GM23338 (cell line): ENCODE measurements around the gene DNAJC8. TPM values are rescaled to one million over a fixed set of nuclear protein-coding genes. Genes with fewer than 3 reads are reported as not detected.

Source experiments
- ATAC-seq: fragments of 200-7000 bp; cut with Tn5 transposase; 3 replicates; pipeline ENCODE4 v1.9.1; 2020
- DNase-seq: peaks from one replicate; pipeline ENCODE4 v3.0.0-alpha.2; 2015; ENCODE audit warnings: low spot score
- H2AFZ ChIP-seq: fragments of 200-600 bp; sonication (generic); 2 replicates; pipeline ENCODE4 v1.8.0; 2016; ENCODE audit warnings: antibody characterized with exemption, mild to moderate bottlenecking, moderate library complexity
- H3F3A ChIP-seq: fragments of 200-600 bp; sonication (generic); replicated peaks from 2 replicates; pipeline ENCODE4 v1.8.0; 2017; ENCODE audit warnings: antibody characterized with exemption, mixed run types, low read depth
- H3K27ac ChIP-seq: fragments of 200-600 bp; sonication (generic); 2 replicates; pipeline ENCODE4 v1.6.1; 2016; ENCODE audit warnings: low read depth
- H3K27me3 ChIP-seq: fragments of 200-600 bp; sonication (generic); 2 replicates; pipeline ENCODE4 v1.8.0; 2016; ENCODE audit warnings: mild to moderate bottlenecking, mixed run types, moderate library complexity; ENCODE audit not compliant: insufficient read depth
- H3K36me3 ChIP-seq: fragments of 200-600 bp; sonication (generic); 2 replicates; pipeline ENCODE4 v1.8.0; 2016; ENCODE audit warnings: mild to moderate bottlenecking; ENCODE audit not compliant: insufficient read depth
- H3K4me1 ChIP-seq: fragments of 200-600 bp; sonication (generic); 2 replicates; pipeline ENCODE4 v1.8.0; 2016; ENCODE audit warnings: mild to moderate bottlenecking, moderate library complexity; ENCODE audit not compliant: insufficient read depth
- H3K4me2 ChIP-seq: fragments of 200-600 bp; sonication (generic); 2 replicates; pipeline ENCODE4 v1.7.1; 2017; ENCODE audit warnings: mixed run types
- H3K4me3 ChIP-seq: fragments of 200-600 bp; sonication (generic); 2 replicates; pipeline ENCODE4 v1.6.1; 2016; ENCODE audit warnings: mixed run types
- H3K79me2 ChIP-seq: fragments of 200-600 bp; sonication (generic); replicated peaks from 2 replicates; pipeline ENCODE4 v1.8.0; 2017; ENCODE audit warnings: mild to moderate bottlenecking; ENCODE audit not compliant: insufficient read depth
- H3K9me2 ChIP-seq: fragments of 200-600 bp; sonication (generic); 2 replicates; pipeline ENCODE4 v1.8.0; 2017; ENCODE audit not compliant: insufficient read depth
- H4K20me1 ChIP-seq: fragments of 200-600 bp; sonication (generic); replicated peaks from 2 replicates; pipeline ENCODE4 v1.8.0; 2017; ENCODE audit warnings: mild to moderate bottlenecking; ENCODE audit not compliant: insufficient read depth
- H3K27ac Mint-ChIP-seq: 2 replicates; pipeline ENCODE4 v1.8.0; 2020; ENCODE audit warnings: inconsistent platforms, mild to moderate bottlenecking, moderate library complexity, mixed read lengths
- H3K27me3 Mint-ChIP-seq: 3 replicates; pipeline ENCODE4 v1.8.0; 2022; ENCODE audit warnings: low read depth, mild to moderate bottlenecking, moderate library complexity, mixed read lengths, inconsistent platforms; ENCODE audit not compliant: insufficient read depth, poor library complexity
- H3K36me3 Mint-ChIP-seq: 3 replicates; pipeline ENCODE4 v1.8.0; 2021; ENCODE audit warnings: low read depth, mild to moderate bottlenecking, inconsistent platforms, moderate library complexity, mixed read lengths
- H3K4me1 Mint-ChIP-seq: 3 replicates; pipeline ENCODE4 v1.8.0; 2020; ENCODE audit warnings: mild to moderate bottlenecking, inconsistent platforms, mixed read lengths
- H3K4me3 Mint-ChIP-seq: 3 replicates; pipeline ENCODE4 v1.8.0; 2021; ENCODE audit warnings: moderate library complexity, mild to moderate bottlenecking, inconsistent platforms, mixed read lengths
- H3K9me3 Mint-ChIP-seq: 3 replicates; pipeline ENCODE4 v1.8.0; 2020; ENCODE audit warnings: moderate library complexity, mild to moderate bottlenecking, inconsistent platforms, mixed read lengths
- CREB1 ChIP-seq: fragments of 250-450 bp; sonication (Bioruptor Pico); IDR thresholded peaks from 2 replicates; pipeline ENCODE4 v1.5.0; 2020; ENCODE audit warnings: low read depth, mild to moderate bottlenecking, moderate library complexity
- EZH2 ChIP-seq: fragments of 200-600 bp; sonication (generic); IDR thresholded peaks from one replicate; pipeline ENCODE4 v1.8.0; 2017; ENCODE audit warnings: antibody characterized with exemption, mild to moderate bottlenecking, low read depth; ENCODE audit not compliant: unreplicated experiment
- EZH2phosphoT487 ChIP-seq: fragments of 200-600 bp; sonication (generic); IDR thresholded peaks from one replicate; pipeline ENCODE4 v1.8.1; 2018; ENCODE audit warnings: antibody characterized with exemption; ENCODE audit not compliant: unreplicated experiment
- JUNB ChIP-seq: IDR thresholded peaks from one replicate; pipeline ENCODE4 v1.6.1; 2016; ENCODE audit warnings: antibody characterized with exemption; ENCODE audit not compliant: unreplicated experiment
- NANOG ChIP-seq: IDR thresholded peaks from 2 replicates; pipeline ENCODE4 v1.6.1; 2016; ENCODE audit warnings: antibody characterized with exemption, borderline replicate concordance
- POLR2AphosphoS5 ChIP-seq: IDR thresholded peaks from 2 replicates; pipeline ENCODE4 v1.6.1; 2016; ENCODE audit warnings: antibody characterized with exemption, low read depth
- STAT1 ChIP-seq: IDR thresholded peaks from one replicate; pipeline ENCODE4 v1.6.1; 2016; ENCODE audit warnings: antibody characterized with exemption; ENCODE audit not compliant: unreplicated experiment
- ZNF114 ChIP-seq: fragments of 250-450 bp; sonication (Bioruptor Pico); IDR thresholded peaks from 2 replicates; pipeline ENCODE4 v1.5.0; 2020; ENCODE audit warnings: mild to moderate bottlenecking, moderate library complexity
- ZNF331 ChIP-seq: fragments of 250-450 bp; sonication (Bioruptor Pico); IDR thresholded peaks from 2 replicates; pipeline ENCODE4 v1.5.0; 2020; ENCODE audit warnings: low read depth, mild to moderate bottlenecking, moderate library complexity
- polyA plus RNA-seq: library from polyadenylated mRNA; unstranded; fragments of >200 nt; fragmentation: Nextera tagmentation; extraction: Ambion mirVana; gene quantifications from 2 replicates; pipeline ENCODE4 v1.2.1, GENCODE V29; 2016
- total RNA-seq: library from RNA; depleted of rRNA; stranded (reverse); fragments of >200 nt; shearing (Covaris generic); gene quantifications from 2 replicates; pipeline ENCODE4 v1.2.3, GENCODE V29; 2014
- TF ChIP-seq, protein P1 (sequence below): IDR thresholded peaks from one replicate; pipeline ENCODE4 v1.6.1; 2018; ENCODE audit warnings: antibody characterized with exemption; ENCODE audit not compliant: unreplicated experiment
- TF ChIP-seq, protein P2 (sequence below): IDR thresholded peaks from 2 replicates; pipeline ENCODE4 v1.6.1; 2016; ENCODE audit warnings: antibody characterized with exemption
- TF ChIP-seq, protein P3 (sequence below): fragments of 250-450 bp; sonication (Bioruptor Pico); IDR thresholded peaks from 2 replicates; pipeline ENCODE4 v1.5.0; 2020; ENCODE audit warnings: mild to moderate bottlenecking, moderate library complexity
- TF ChIP-seq, protein P4 (sequence below), 2 experiments: fragments of 200-600 bp in 1 of 2; sonication (generic) in 1 of 2; conservative IDR thresholded peaks; 2 replicates each; pipeline versions ENCODE4 v1.5.1 to v1.6.1; 2016 to 2017; ENCODE audit warnings: antibody characterized with exemption in 2 of 2, low read depth in 2 of 2, mild to moderate bottlenecking in 2 of 2, moderate library complexity in 1 of 2

The DNAJC8 gene
- total and polyA plus RNA-seq, 2 experiments from 2014 or later: 67.3 to 210 TPM

DNA sequence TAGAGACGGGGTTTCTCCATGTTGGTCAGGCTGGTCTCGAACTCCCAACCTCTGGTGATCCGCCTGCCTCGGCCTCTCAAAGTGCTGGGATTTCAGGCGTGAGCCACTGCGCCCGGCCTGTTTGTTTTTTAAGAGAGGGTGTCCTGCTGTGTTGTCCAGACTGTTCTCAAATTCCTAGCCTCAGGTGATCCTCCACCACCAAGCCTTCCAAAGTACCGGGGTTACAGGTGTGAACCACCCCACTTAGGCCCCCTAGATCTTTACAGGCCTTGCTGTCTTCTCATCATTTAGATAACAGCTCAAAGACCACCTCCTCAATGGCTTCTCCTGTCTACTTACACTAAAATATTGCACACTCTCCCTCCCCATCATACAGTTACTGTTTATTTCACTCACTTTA lies 32.7 kb upstream of the DNAJC8 start:
- Histone ChIP-seq H3K36me3 (peaks cover 11% of the 10 kb centered on the region), H3K4me3 (peak overlapping the region; percentile 35; the same call in 1 of the 2 replicates), H3K4me1 (peaks cover 63% of the 10 kb centered on the region), H3K79me2 (peaks cover 99% of the 10 kb centered on the region), H3K4me2 (peak overlapping the region; percentile 75), H3K27ac (peak overlapping the region; percentile 42; the same call in 1 of the 2 replicates), H4K20me1 (peaks cover 74% of the 10 kb centered on the region), H3K27me3 (no peaks in the 10 kb centered on the region), H2AFZ (no peak overlapping the region), H3K9me2 (no peaks in the 10 kb centered on the region), H3F3A (peaks cover 15% of the 10 kb centered on the region; the same call in 1 of the 2 replicates)
- Mint-ChIP-seq H3K4me3 (peak overlapping the region; percentile 15; the same call in 2 of the 3 replicates), H3K9me3 (no peaks in the 10 kb centered on the region), H3K36me3 (peaks cover 32% of the 10 kb centered on the region), H3K4me1 (peaks cover 56% of the 10 kb centered on the region), H3K27me3 (peaks cover 18% of the 10 kb centered on the region), H3K27ac (peak overlapping the region; percentile 3; the same call in 1 of the 2 replicates)
- no peak for DNase-seq
- ATAC-seq: peak; percentile 11
- TF ChIP-seq, protein P1, sequence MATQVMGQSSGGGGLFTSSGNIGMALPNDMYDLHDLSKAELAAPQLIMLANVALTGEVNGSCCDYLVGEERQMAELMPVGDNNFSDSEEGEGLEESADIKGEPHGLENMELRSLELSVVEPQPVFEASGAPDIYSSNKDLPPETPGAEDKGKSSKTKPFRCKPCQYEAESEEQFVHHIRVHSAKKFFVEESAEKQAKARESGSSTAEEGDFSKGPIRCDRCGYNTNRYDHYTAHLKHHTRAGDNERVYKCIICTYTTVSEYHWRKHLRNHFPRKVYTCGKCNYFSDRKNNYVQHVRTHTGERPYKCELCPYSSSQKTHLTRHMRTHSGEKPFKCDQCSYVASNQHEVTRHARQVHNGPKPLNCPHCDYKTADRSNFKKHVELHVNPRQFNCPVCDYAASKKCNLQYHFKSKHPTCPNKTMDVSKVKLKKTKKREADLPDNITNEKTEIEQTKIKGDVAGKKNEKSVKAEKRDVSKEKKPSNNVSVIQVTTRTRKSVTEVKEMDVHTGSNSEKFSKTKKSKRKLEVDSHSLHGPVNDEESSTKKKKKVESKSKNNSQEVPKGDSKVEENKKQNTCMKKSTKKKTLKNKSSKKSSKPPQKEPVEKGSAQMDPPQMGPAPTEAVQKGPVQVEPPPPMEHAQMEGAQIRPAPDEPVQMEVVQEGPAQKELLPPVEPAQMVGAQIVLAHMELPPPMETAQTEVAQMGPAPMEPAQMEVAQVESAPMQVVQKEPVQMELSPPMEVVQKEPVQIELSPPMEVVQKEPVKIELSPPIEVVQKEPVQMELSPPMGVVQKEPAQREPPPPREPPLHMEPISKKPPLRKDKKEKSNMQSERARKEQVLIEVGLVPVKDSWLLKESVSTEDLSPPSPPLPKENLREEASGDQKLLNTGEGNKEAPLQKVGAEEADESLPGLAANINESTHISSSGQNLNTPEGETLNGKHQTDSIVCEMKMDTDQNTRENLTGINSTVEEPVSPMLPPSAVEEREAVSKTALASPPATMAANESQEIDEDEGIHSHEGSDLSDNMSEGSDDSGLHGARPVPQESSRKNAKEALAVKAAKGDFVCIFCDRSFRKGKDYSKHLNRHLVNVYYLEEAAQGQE: no peak
- no peak for TF ChIP-seq POLR2AphosphoS5
- TF ChIP-seq EZH2: no peak
- TF ChIP-seq, protein P2, sequence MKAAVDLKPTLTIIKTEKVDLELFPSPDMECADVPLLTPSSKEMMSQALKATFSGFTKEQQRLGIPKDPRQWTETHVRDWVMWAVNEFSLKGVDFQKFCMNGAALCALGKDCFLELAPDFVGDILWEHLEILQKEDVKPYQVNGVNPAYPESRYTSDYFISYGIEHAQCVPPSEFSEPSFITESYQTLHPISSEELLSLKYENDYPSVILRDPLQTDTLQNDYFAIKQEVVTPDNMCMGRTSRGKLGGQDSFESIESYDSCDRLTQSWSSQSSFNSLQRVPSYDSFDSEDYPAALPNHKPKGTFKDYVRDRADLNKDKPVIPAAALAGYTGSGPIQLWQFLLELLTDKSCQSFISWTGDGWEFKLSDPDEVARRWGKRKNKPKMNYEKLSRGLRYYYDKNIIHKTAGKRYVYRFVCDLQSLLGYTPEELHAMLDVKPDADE: no peak
- no peak for TF ChIP-seq CREB1 (CRISPR knock-in tag)
- no peak for TF ChIP-seq ZNF331 (CRISPR knock-in tag)
- no peak for TF ChIP-seq JUNB
- TF ChIP-seq STAT1: no peak
- TF ChIP-seq, protein P3, sequence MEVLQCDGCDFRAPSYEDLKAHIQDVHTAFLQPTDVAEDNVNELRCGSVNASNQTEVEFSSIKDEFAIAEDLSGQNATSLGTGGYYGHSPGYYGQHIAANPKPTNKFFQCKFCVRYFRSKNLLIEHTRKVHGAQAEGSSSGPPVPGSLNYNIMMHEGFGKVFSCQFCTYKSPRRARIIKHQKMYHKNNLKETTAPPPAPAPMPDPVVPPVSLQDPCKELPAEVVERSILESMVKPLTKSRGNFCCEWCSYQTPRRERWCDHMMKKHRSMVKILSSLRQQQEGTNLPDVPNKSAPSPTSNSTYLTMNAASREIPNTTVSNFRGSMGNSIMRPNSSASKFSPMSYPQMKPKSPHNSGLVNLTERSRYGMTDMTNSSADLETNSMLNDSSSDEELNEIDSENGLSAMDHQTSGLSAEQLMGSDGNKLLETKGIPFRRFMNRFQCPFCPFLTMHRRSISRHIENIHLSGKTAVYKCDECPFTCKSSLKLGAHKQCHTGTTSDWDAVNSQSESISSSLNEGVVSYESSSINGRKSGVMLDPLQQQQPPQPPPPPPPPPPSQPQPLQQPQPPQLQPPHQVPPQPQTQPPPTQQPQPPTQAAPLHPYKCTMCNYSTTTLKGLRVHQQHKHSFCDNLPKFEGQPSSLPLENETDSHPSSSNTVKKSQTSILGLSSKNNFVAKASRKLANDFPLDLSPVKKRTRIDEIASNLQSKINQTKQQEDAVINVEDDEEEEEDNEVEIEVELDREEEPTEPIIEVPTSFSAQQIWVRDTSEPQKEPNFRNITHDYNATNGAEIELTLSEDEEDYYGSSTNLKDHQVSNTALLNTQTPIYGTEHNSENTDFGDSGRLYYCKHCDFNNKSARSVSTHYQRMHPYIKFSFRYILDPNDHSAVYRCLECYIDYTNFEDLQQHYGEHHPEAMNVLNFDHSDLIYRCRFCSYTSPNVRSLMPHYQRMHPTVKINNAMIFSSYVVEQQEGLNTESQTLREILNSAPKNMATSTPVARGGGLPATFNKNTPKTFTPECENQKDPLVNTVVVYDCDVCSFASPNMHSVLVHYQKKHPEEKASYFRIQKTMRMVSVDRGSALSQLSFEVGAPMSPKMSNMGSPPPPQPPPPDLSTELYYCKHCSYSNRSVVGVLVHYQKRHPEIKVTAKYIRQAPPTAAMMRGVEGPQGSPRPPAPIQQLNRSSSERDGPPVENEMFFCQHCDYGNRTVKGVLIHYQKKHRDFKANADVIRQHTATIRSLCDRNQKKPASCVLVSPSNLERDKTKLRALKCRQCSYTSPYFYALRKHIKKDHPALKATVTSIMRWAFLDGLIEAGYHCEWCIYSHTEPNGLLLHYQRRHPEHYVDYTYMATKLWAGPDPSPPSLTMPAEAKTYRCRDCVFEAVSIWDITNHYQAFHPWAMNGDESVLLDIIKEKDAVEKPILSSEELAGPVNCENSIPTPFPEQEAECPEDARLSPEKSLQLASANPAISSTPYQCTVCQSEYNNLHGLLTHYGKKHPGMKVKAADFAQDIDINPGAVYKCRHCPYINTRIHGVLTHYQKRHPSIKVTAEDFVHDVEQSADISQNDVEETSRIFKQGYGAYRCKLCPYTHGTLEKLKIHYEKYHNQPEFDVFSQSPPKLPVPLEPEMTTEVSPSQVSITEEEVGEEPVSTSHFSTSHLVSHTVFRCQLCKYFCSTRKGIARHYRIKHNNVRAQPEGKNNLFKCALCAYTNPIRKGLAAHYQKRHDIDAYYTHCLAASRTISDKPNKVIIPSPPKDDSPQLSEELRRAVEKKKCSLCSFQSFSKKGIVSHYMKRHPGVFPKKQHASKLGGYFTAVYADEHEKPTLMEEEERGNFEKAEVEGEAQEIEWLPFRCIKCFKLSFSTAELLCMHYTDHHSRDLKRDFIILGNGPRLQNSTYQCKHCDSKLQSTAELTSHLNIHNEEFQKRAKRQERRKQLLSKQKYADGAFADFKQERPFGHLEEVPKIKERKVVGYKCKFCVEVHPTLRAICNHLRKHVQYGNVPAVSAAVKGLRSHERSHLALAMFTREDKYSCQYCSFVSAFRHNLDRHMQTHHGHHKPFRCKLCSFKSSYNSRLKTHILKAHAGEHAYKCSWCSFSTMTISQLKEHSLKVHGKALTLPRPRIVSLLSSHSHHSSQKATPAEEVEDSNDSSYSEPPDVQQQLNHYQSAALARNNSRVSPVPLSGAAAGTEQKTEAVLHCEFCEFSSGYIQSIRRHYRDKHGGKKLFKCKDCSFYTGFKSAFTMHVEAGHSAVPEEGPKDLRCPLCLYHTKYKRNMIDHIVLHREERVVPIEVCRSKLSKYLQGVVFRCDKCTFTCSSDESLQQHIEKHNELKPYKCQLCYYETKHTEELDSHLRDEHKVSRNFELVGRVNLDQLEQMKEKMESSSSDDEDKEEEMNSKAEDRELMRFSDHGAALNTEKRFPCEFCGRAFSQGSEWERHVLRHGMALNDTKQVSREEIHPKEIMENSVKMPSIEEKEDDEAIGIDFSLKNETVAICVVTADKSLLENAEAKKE (CRISPR knock-in tag): no peak
- no peak for TF ChIP-seq NANOG
- TF ChIP-seq, protein P4, sequence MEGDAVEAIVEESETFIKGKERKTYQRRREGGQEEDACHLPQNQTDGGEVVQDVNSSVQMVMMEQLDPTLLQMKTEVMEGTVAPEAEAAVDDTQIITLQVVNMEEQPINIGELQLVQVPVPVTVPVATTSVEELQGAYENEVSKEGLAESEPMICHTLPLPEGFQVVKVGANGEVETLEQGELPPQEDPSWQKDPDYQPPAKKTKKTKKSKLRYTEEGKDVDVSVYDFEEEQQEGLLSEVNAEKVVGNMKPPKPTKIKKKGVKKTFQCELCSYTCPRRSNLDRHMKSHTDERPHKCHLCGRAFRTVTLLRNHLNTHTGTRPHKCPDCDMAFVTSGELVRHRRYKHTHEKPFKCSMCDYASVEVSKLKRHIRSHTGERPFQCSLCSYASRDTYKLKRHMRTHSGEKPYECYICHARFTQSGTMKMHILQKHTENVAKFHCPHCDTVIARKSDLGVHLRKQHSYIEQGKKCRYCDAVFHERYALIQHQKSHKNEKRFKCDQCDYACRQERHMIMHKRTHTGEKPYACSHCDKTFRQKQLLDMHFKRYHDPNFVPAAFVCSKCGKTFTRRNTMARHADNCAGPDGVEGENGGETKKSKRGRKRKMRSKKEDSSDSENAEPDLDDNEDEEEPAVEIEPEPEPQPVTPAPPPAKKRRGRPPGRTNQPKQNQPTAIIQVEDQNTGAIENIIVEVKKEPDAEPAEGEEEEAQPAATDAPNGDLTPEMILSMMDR (conservative IDR thresholded peaks at IDR 0.05; ENCODE audit: low read depth in 2 of 2): no peak
- TF ChIP-seq ZNF114 (CRISPR knock-in tag): no peak
- no peak for TF ChIP-seq EZH2phosphoT487
